HCEC 1CT (cell line): ENCODE data around the gene HOXD8.

ENCODE experiments used
- DNase-seq: peaks from one replicate; pipeline ENCODE4 v3.0.0-alpha.2; 2017

HOXD8 gene

DNA sequence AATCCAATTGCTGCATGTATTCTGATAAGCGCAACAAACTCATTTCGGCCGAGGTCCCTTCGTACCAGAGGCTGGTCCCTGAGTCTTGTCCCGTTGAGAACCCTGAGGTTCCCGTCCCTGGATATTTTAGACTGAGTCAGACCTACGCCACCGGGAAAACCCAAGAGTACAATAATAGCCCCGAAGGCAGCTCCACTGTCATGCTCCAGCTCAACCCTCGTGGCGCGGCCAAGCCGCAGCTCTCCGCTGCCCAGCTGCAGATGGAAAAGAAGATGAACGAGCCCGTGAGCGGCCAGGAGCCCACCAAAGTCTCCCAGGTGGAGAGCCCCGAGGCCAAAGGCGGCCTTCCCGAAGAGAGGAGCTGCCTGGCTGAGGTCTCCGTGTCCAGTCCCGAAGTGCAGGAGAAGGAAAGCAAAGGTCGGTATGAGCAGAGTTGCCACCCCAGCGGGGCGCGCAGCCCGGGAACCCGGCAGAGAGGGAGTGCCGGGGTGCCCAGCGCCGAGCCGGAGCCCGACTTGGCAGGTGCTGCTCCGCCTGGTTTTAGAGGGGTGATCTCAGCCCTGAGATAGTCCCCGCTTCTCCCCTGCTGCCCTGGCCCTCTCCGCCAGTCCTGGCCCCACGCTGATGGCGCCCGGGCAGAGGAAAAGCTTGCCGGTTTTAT lies 12.2 kb upstream of the HOXD8 start:
- DNase-seq = no peak

DNA sequence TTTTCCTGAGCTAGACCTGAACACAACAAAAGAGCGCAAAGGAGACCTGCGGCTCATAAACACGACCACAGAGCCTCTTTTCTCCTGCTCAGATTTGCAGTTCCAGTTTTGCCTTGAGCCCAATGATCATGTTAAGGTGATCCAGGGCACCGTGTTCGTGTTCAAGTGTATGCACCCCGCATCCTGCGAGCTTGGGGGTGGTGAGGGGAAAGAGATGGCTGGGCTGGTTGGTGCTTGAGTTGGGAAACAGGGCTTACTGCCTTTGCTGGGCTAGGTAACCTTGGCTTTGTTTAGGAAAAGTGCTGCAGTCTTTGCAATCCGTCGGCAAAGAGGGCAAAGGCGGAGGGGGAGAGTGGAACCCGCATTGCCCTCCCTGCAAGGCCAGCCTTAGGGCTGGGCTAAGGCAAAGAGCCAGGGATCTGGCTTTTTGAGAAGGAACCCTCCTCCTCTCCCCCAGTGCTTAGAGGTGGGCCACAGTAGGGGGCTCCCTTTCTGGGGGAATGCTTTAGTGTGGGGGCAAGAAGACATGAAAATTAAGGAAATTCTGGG lies 11.6 kb upstream of the HOXD8 start:
- DNase-seq = no peak

GRCh38 chr2:176118601-176119339 lies 10.7 kb upstream of the HOXD8 start:
- no peak for DNase-seq

GRCh38 chr2:176120364-176121189 lies 8.9 kb upstream of the HOXD8 start:
- DNase-seq = no peak

GRCh38 chr2:176121190-176122051 lies 8.1 kb upstream of the HOXD8 start:
- no peak for DNase-seq

DNA sequence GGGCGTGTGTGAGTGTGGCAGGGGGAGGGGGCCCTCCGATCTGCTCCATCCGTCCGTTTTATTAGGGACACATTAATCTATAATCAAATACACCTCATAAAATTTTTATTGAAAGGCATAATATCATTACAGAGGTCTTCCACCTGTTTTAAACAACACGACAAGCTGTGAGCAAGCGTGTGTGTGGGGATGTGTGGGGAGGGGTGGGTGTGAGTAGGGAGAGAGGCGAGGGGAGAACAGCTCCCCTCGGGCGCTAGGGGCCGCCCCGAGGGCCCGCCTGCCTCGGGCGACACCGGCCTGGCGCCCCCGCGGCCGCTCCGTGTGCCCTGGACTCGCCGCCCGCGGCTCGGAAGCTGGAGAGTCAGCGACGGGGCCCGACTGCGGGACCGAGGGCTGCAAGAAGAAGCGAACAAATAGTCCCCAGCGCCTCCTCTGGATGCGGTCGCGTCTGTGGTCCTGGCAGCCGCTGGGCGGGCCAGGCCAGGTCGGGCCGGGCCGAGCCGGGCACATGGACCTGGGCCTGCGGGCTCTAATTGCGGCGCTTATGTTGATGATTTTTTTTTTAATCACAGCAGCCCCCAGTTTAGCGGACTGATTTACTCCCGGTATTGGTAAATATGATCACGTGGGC lies 7.3 kb upstream of the HOXD8 start:
- no peak for DNase-seq

GRCh38 chr2:176122683-176123410 lies 6.7 kb upstream of the HOXD8 start, which contains the start of gene HOXD9:
HOXD9 (plus strand) TSS chr2:176122719; CDS start chr2:176122769, 50 bp downstream.
- DNase-seq = no peak

- DNase-seq = no peak
These were observed 5.9 kb upstream of the HOXD8 start for GRCh38 chr2:176123411-176124109.

GRCh38 chr2:176124110-176124946 lies 5.2 kb upstream of the HOXD8 start:
- DNase-seq = no peak

- no peak for DNase-seq
These were observed 4.3 kb upstream of the HOXD8 start for GRCh38 chr2:176124947-176125771.

GRCh38 chr2:176125772-176126054 lies 3.8 kb upstream of the HOXD8 start:
- DNase-seq = no peak

DNA sequence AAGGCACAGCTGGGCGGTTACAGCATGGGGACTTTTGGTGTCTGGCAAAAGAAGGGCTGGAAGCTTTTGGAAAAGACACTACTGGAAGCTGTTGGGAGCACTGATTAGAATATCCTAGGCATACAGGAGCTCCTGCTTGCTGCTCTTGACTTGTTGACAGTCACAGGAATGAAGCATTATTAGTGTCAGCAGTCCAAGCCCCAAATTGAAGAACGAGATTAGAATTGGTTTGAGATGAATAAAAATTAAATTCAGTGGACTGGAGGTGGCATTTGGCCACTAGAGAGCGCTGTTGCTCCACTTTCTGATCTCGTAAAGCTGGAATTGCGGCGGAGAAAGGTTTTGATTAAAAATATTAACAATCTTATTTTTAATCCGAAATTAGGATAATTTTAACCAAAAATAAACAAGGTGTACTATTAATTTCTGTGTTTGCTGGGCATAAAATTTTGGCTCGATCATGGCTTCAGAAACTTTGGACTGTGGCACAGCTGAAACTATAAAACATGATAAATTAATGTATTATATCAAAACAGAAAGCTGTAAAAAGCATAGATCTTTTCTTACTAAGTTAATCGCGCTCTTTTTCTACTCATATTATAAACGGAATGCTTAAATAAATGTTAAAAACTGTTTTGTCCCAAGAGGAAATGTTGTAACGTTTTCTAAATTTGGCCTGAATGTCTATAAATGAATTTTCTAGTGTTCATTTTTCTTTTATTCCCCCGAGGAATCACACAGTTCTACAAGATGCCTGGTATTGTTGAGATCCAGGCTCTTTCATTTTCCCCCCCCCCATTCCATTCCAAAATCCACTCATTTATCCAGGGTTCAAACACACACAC lies 2.4 kb upstream of the HOXD8 start:
- no peak for DNase-seq

GRCh38 chr2:176127774-176128072 lies 1.8 kb upstream of the HOXD8 start:
- no peak for DNase-seq

GRCh38 chr2:176128172-176128981 lies 1.1 kb upstream of the HOXD8 start:
- DNase-seq = no peak

GRCh38 chr2:176129813-176130146 lies 275 bp downstream of the HOXD8 start:
- DNase-seq = no peak

GRCh38 chr2:176130147-176130956 lies 847 bp downstream of the HOXD8 start:
- DNase-seq = peak; percentile 81
